AG04449 (cell line): ENCODE measurements around the gene SCN5A.

Experiments used
- CTCF ChIA-PET: fragments of 350-600 bp; formaldehyde crosslinking; extraction: SDS; loops from one replicate; lab custom pipeline; 2021; ENCODE audit warnings: antibody characterized with exemption; lab: Yijun Ruan, JAX
- POLR2A ChIA-PET: fragments of 400-600, 350-600 bp; formaldehyde crosslinking; extraction: SDS; loops from one replicate; lab custom pipeline; 2020; ENCODE audit warnings: antibody characterized with exemption, inconsistent platforms; lab: Yijun Ruan, JAX
- DNase-seq: peaks from one replicate; pipeline ENCODE4 v3.0.0-alpha.2; 2010; ENCODE audit warnings: low read depth, low spot score
- H3K4me3 ChIP-seq: 2 replicates; pipeline ENCODE4 v1.5.1; 2011; ENCODE audit warnings: low read depth, mild to moderate bottlenecking, control low read depth, low read length
- TF ChIP-seq, protein P1 (sequence below): IDR thresholded peaks from one replicate; pipeline ENCODE4 v1.5.1; 2011; ENCODE audit warnings: mild to moderate bottlenecking, moderate library complexity, low read length, control low read depth, inconsistent platforms; ENCODE audit not compliant: insufficient read depth; ENCODE audit errors: missing control alignments

The SCN5A gene

DNA sequence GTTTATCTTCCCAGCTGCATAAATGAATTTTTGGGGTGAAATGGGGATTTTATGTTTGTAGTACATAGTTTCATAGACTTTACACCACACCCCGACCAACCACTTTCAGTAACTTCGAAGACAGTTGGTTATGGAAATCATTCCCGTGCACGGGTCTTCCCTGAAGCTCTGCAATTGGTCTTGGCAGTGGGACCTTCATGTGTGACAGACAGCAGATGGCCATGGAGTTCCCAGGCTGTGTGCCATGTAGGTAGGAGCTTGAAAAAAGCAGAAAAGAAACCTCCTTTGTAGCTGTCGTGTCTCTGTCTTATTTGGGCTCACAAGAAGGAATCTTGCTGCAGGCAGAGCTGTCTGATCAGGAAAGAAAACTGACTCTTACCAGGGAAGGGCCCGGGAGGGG, 127.5 kb downstream of the SCN5A start:
- POLR2A ChIA-PET, result interaction anchor here (0.6 kb wide), 1 partner anchor 25 kb away, joined by 6 read pairs; no protein-coding TSS in a partner anchor
- CTCF ChIA-PET, result interaction anchor here (0.9 to 11.1 kb wide), 34 partner anchors 9 to 518 kb away, joined by 3 to 334 read pairs (median 7); partner anchors contain the start of gene EXOG
- TF ChIP-seq, protein P1, sequence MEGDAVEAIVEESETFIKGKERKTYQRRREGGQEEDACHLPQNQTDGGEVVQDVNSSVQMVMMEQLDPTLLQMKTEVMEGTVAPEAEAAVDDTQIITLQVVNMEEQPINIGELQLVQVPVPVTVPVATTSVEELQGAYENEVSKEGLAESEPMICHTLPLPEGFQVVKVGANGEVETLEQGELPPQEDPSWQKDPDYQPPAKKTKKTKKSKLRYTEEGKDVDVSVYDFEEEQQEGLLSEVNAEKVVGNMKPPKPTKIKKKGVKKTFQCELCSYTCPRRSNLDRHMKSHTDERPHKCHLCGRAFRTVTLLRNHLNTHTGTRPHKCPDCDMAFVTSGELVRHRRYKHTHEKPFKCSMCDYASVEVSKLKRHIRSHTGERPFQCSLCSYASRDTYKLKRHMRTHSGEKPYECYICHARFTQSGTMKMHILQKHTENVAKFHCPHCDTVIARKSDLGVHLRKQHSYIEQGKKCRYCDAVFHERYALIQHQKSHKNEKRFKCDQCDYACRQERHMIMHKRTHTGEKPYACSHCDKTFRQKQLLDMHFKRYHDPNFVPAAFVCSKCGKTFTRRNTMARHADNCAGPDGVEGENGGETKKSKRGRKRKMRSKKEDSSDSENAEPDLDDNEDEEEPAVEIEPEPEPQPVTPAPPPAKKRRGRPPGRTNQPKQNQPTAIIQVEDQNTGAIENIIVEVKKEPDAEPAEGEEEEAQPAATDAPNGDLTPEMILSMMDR, result no peak
- no peak for DNase-seq
- no peak overlapping the region for H3K4me3 ChIP-seq

DNA sequence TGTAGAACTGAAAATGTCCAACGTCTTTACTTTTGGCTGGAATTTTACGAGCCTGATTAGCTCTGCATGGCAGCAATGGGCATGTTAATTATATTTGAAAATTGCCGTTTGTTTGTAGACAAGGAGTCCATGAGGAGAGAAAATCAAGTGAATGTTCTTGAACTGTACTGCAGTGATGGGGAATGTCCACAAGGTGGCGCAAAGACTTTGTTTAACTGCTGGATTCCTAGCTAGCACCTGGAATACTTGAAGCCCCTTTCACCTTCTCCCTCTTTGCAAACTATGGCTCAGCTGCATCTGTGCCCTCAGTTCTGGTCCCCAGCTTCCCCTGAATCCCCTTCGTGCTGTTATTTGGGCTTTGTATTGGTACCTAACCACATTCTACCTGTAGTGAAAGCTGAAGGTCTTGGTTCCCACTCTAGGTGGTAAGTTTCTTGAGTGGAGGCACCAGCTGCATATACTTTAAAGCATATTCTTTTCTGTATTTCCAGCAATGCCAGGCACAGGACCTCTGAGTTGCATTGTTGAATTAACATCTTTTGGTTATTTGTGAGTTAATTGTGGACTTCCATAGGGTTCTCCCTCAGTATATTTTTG, 128.0 kb downstream of the SCN5A start:
- DNase-seq, result no peak
- TF ChIP-seq, protein P1, result peak; percentile 83
- ChIA-PET CTCF (interaction anchor here (0.6 to 11.1 kb wide), 45 partner anchors 9 to 710 kb away, joined by 3 to 334 read pairs (median 6); partner anchors contain the start of gene EXOG), POLR2A (interaction anchor here (0.6 kb wide), 1 partner anchor 25 kb away, joined by 6 read pairs; no protein-coding TSS in a partner anchor)
- no peak overlapping the region for H3K4me3 ChIP-seq

GRCh38 chr3:38519651-38520050, 129.8 kb downstream of the SCN5A start:
- no peak overlapping the region for H3K4me3 ChIP-seq
- CTCF ChIA-PET, result interaction anchor here (1.1 to 11.1 kb wide), 11 partner anchors 11 to 511 kb away, joined by 3 to 334 read pairs (median 27); partner anchors contain the start of gene EXOG
- DNase-seq, result no peak
- POLR2A ChIA-PET, result no interaction called here
- TF ChIP-seq, protein P1, result no peak

- POLR2A ChIA-PET, result no interaction called here
- CTCF ChIA-PET, result interaction anchor here (0.6 to 11.1 kb wide), 10 partner anchors 10 to 511 kb away, joined by 3 to 334 read pairs (median 5); partner anchors contain the start of gene EXOG
- TF ChIP-seq, protein P1, result no peak
- no peak overlapping the region for H3K4me3 ChIP-seq
- DNase-seq, result no peak
Measured at GRCh38 chr3:38519000-38519399, 130.5 kb downstream of the SCN5A start.

DNA sequence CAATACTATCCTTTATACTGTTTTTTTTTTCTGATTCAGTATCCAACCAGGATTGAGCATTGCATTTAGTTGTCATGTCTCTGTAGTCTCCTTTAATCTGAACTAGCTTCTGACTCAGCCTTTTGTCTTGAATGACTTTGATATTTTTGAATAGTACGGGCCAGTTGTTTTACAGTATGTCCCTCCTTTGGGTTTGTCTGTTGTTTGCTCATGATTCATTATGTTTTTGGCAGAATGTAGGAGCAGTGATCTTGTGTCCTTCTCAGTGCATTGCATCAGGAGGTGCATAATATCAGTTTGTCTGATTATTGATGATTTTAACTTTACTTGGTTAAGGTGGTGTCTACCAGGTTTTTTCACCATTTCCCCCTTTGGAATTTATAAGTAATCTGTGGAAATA, 132.8 kb downstream of the SCN5A start:
- DNase-seq, result no peak
- H3K4me3 ChIP-seq, result no peak overlapping the region
- TF ChIP-seq, protein P1, result no peak
- ChIA-PET CTCF (interaction anchor here (1.1 to 11.1 kb wide), 5 partner anchors 9 to 483 kb away, joined by 3 to 334 read pairs (median 7); no protein-coding TSS in a partner anchor), POLR2A (no interaction called here)

- no peak overlapping the region for H3K4me3 ChIP-seq
- TF ChIP-seq, protein P1, result no peak
- no peak for DNase-seq
- POLR2A ChIA-PET, result no interaction called here
- CTCF ChIA-PET, result interaction anchor here (0.9 to 2.1 kb wide), 3 partner anchors 10 to 328 kb away, joined by 3 to 7 read pairs (median 5); no protein-coding TSS in a partner anchor
Measured at GRCh38 chr3:38515367-38515766, 134.1 kb downstream of the SCN5A start.
